GM18870 (cell line): ENCODE data around the gene SPTBN1.
"Not testable (repeated sequence)": the region's sequence is repeated elsewhere in the genome, so short reads cannot be mapped to it uniquely, and the experiment has no call there.

Source experiments
- ATAC-seq: cut with Tn5 transposase; IDR thresholded peaks from one replicate; pipeline ENCODE4 v1.9.1; 2021; ENCODE audit warnings: moderate library complexity; ENCODE audit not compliant: unreplicated experiment

The SPTBN1 gene

GRCh38 chr2:54468673-54469072 is 12.5 kb downstream of the SPTBN1 start:
- no peak for ATAC-seq

GRCh38 chr2:54469484-54470053 is 13.4 kb downstream of the SPTBN1 start:
- no peak for ATAC-seq

- no peak for ATAC-seq
Measured at GRCh38 chr2:54470266-54470938, 14.3 kb downstream of the SPTBN1 start.

- ATAC-seq, result peak; percentile 93
Measured at GRCh38 chr2:54471221-54471711, 15.1 kb downstream of the SPTBN1 start.

- no peak for ATAC-seq
Measured at GRCh38 chr2:54473851-54474250, 17.7 kb downstream of the SPTBN1 start.

- no peak for ATAC-seq
Measured at GRCh38 chr2:54475285-54475684, 19.2 kb downstream of the SPTBN1 start.

- ATAC-seq, result no peak
Measured at GRCh38 chr2:54475919-54476318, 19.8 kb downstream of the SPTBN1 start.

GRCh38 chr2:54476852-54477251 is 20.7 kb downstream of the SPTBN1 start:
- ATAC-seq, result no peak

- ATAC-seq, result no peak
Measured at GRCh38 chr2:54477896-54478295, 21.8 kb downstream of the SPTBN1 start.

- no peak for ATAC-seq
Measured at GRCh38 chr2:54478899-54479298, 22.8 kb downstream of the SPTBN1 start.

- no peak for ATAC-seq
Measured at GRCh38 chr2:54479424-54479823, 23.3 kb downstream of the SPTBN1 start.

- ATAC-seq, result peak; percentile 86
Measured at GRCh38 chr2:54480025-54480424, 23.9 kb downstream of the SPTBN1 start.

GRCh38 chr2:54481686-54482085 is 25.6 kb downstream of the SPTBN1 start:
- ATAC-seq, result no peak

GRCh38 chr2:54482715-54483114 is 26.6 kb downstream of the SPTBN1 start:
- ATAC-seq, result no peak

GRCh38 chr2:54483426-54483825 is 27.3 kb downstream of the SPTBN1 start:
- no peak for ATAC-seq

GRCh38 chr2:54485756-54486155 is 29.6 kb downstream of the SPTBN1 start:
- not testable (repeated sequence) for ATAC-seq

- ATAC-seq, result no peak
Measured at GRCh38 chr2:54486766-54487165, 30.6 kb downstream of the SPTBN1 start.

GRCh38 chr2:54490863-54491262 is 34.7 kb downstream of the SPTBN1 start:
- no peak for ATAC-seq

GRCh38 chr2:54492335-54492734 is 36.2 kb downstream of the SPTBN1 start:
- no peak for ATAC-seq

- no peak for ATAC-seq
Measured at GRCh38 chr2:54494087-54494486, 38.0 kb downstream of the SPTBN1 start.

- no peak for ATAC-seq
Measured at GRCh38 chr2:54496920-54497319, 40.8 kb downstream of the SPTBN1 start.

- ATAC-seq, result no peak
Measured at GRCh38 chr2:54497763-54498680, 41.9 kb downstream of the SPTBN1 start.
